ENCODE data around the gene DNAJC2.

DNA sequence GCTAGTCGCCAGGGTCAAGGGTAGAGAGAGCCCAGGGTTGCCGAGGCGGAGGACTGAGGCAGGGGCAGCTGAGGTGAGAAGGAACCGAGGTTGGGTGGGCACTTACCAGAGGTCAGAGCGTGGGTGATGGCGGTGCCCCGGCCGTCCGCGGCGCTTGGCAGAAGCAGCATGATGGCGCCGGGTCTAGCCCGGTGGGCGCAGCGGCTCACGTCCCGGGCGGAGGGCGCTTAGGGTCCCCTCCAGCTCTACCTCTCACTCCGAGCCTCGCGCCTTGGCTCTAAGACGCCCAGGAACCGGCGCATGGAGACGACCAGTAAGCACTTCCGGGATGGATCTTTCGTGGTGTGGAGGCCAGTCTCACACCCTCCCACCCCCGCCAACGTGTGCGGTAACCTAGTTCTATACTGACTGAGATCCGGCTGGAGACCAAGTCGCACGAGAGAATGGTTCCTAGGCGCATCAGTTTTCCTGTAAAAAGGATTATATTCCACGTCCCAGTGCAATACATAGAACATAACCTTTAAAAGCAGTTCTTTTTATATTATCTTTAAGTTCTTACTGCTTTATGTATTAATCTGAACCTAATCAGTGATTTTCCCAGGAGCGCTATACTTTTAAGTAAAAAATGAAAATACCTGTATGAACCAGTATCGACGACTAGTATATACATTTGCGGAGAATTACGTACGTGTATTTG, at the start of gene DNAJC2:
- TF ChIP-seq TAF1 (IDR thresholded peaks at IDR 0.05; ENCODE audit: borderline replicate concordance, insufficient read depth, low read length) (peak; percentile 94; the same call in 1 of the 2 replicates), POLR2AphosphoS5 (IDR thresholded peaks at IDR 0.05; ENCODE audit: low read depth, low read length) (peak; percentile 95)
